Progenitor cell of endocrine pancreas (in vitro differentiated cells): ENCODE measurements around the gene KRT75. TPM values are rescaled to one million over a fixed set of nuclear protein-coding genes. Genes with fewer than 3 reads are reported as not detected.

ENCODE experiments used
- DNase-seq: peaks from one replicate; pipeline ENCODE4 v3.0.0; 2021; ENCODE audit warnings: low spot score; ENCODE audit not compliant: unreplicated experiment
- H3K27ac Mint-ChIP-seq: 2 replicates; pipeline ENCODE4 v1.8.0; 2021; ENCODE audit warnings: mild to moderate bottlenecking, moderate library complexity, mixed read lengths
- H3K27me3 Mint-ChIP-seq: 2 replicates; pipeline ENCODE4 v1.8.0; 2021; ENCODE audit warnings: mixed read lengths
- H3K36me3 Mint-ChIP-seq: 2 replicates; pipeline ENCODE4 v1.8.0; 2022; ENCODE audit warnings: mixed read lengths; ENCODE audit not compliant: insufficient read depth
- H3K4me1 Mint-ChIP-seq: 2 replicates; pipeline ENCODE4 v1.8.0; 2021; ENCODE audit warnings: low read depth, mixed read lengths
- H3K4me3 Mint-ChIP-seq: 2 replicates; pipeline ENCODE4 v1.8.0; 2021; ENCODE audit warnings: low read depth, mild to moderate bottlenecking, moderate library complexity, mixed read lengths
- H3K9me3 Mint-ChIP-seq: 2 replicates; pipeline ENCODE4 v1.8.0; 2021; ENCODE audit warnings: low read depth, mixed read lengths
- total RNA-seq: library from RNA; stranded (reverse); gene quantifications from 2 replicates; pipeline ENCODE4 v1.2.1, GENCODE V29; 2021
- TF ChIP-seq, protein P1 (sequence below): fragments of 200-600 bp; sonication (generic); IDR thresholded peaks from one replicate; pipeline ENCODE4 v1.5.0; 2021; ENCODE audit warnings: antibody characterized with exemption, mild to moderate bottlenecking; ENCODE audit not compliant: unreplicated experiment

KRT75 gene
- total RNA-seq, 1 donor from 2014 or later = not detected

DNA sequence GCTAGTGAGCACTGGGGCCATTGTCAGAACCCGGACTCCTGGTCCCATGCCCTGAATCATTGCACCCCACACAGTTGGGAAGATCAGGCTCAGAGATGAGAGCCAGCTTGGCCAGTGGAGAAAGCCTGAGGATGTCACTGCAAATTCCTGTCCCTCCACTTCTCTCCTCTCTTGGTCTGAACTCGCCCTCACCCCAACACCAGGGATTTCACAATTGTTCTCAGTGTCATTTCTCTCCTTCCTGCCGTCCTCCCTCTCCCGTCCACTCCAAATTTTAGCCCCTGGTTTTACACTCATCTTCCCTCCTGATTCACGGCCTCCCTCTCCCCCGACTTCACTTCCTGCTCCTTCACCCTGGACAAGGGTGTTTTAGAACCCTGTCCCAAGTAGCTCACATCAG, 11.1 kb downstream of the KRT75 start:
- no peaks in the 10 kb centered on the region for H3K9me3 Mint-ChIP-seq
- TF ChIP-seq, protein P1, sequence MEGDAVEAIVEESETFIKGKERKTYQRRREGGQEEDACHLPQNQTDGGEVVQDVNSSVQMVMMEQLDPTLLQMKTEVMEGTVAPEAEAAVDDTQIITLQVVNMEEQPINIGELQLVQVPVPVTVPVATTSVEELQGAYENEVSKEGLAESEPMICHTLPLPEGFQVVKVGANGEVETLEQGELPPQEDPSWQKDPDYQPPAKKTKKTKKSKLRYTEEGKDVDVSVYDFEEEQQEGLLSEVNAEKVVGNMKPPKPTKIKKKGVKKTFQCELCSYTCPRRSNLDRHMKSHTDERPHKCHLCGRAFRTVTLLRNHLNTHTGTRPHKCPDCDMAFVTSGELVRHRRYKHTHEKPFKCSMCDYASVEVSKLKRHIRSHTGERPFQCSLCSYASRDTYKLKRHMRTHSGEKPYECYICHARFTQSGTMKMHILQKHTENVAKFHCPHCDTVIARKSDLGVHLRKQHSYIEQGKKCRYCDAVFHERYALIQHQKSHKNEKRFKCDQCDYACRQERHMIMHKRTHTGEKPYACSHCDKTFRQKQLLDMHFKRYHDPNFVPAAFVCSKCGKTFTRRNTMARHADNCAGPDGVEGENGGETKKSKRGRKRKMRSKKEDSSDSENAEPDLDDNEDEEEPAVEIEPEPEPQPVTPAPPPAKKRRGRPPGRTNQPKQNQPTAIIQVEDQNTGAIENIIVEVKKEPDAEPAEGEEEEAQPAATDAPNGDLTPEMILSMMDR = no peak
- H3K4me1 Mint-ChIP-seq = peaks cover 3% of the 10 kb centered on the region
- H3K4me3 Mint-ChIP-seq = no peak overlapping the region
- H3K27ac Mint-ChIP-seq = no peak overlapping the region
- H3K36me3 Mint-ChIP-seq = no peaks in the 10 kb centered on the region
- DNase-seq = no peak
- H3K27me3 Mint-ChIP-seq = peaks cover 33% of the 10 kb centered on the region

DNA sequence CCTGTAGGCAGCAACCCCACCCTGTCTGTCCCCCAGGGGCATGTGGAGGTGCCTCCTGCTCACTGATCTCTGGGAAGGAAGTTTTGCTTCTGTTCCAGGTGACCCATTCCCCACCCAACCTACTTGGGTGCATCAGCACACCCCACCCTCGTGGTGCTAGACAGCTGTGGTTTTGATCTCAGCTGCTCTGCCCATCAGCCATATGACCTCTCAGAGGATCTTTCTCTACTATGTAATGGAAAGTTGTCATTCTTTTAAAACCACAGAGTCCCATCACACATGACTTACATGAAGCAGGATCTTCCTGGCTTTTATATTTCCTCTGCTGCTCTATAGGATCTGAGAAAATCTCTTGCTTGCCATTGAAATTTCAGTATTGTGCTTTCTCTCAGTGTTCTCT, 14.5 kb downstream of the KRT75 start:
- Mint-ChIP-seq H3K27me3 (peaks cover 40% of the 10 kb centered on the region), H3K4me3 (no peak overlapping the region), H3K9me3 (no peaks in the 10 kb centered on the region), H3K36me3 (no peaks in the 10 kb centered on the region), H3K27ac (no peak overlapping the region), H3K4me1 (peaks cover 4% of the 10 kb centered on the region)
- no peak for DNase-seq
- TF ChIP-seq, protein P1 = no peak

DNA sequence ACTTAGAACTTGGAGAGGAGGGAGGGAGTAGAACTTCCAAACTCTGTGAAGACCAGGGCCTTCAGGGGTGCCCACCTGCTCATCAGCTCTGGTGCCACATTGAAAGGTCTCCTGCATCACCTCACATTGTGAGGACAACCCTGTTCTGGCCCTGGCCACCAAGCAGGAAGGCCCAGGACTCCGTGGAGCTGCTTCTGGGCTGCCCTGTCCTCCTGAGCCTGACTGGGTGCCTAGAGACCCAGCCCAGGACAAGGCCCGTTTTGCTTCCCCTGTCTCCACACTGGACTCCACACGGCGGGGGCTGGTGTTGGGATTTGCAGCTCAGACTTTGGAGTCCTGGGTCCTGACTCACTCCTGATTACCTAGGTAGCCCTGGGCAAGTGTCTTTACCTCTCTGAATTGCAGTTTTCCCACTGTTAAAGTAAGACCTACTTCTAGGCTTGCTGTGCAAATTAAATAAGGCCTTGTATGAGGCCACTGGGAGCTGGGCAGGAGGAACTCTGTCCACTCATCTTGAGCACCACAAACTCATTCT, 15.5 kb downstream of the KRT75 start:
- H3K9me3 Mint-ChIP-seq = no peaks in the 10 kb centered on the region
- H3K36me3 Mint-ChIP-seq = no peaks in the 10 kb centered on the region
- DNase-seq = no peak
- no peak overlapping the region for H3K4me3 Mint-ChIP-seq
- H3K27me3 Mint-ChIP-seq = peaks cover 40% of the 10 kb centered on the region
- peaks cover 3% of the 10 kb centered on the region for H3K4me1 Mint-ChIP-seq
- H3K27ac Mint-ChIP-seq = no peak overlapping the region
- TF ChIP-seq, protein P1 = no peak

DNA sequence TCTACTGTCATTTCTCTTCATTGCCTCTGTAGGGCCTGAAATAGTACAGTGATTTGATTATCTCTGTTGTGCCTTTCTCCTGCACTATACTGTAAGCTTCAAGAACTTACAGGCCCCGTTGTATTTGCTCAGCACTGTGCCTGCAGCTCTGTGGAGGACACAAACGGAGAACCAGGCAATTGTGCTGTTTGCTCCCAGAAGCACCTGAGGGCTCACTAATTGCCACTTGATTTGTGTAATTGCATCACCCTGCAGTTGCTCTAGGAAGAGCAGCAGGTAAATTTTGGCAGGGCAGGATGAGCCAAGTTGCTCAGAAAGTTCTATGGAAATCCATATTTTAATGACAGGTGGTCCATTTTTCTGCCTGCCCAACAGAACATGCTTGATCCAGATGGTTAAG, 16.4 kb downstream of the KRT75 start:
- Mint-ChIP-seq H3K4me1 (peaks cover 4% of the 10 kb centered on the region), H3K36me3 (no peaks in the 10 kb centered on the region), H3K9me3 (no peaks in the 10 kb centered on the region), H3K27me3 (peaks cover 40% of the 10 kb centered on the region), H3K4me3 (no peak overlapping the region), H3K27ac (no peak overlapping the region)
- TF ChIP-seq, protein P1 = no peak
- no peak for DNase-seq

DNA sequence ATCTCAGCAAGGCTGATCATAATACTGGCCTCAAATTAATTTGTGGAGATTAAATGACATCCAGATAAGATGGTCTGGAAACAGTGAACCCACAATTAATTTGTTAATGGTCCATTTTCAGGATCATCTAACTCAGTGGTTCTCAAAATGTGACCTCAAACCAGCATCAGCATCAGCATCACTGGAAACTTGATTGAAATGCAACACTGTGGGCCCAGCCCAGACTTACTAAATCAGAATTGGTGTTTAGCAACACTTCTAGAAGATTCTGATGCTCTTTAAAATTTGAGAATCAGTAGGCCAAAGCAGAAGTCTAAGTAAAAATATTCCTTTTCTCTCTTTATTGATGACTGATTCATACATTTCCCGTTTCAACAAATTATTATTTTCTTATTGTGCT, 17.4 kb downstream of the KRT75 start:
- Mint-ChIP-seq H3K4me3 (no peak overlapping the region), H3K27me3 (peaks cover 37% of the 10 kb centered on the region), H3K36me3 (no peaks in the 10 kb centered on the region), H3K9me3 (no peaks in the 10 kb centered on the region), H3K27ac (no peak overlapping the region), H3K4me1 (peaks cover 6% of the 10 kb centered on the region)
- DNase-seq = no peak
- TF ChIP-seq, protein P1 = no peak
